Measurements from ENCODE around the gene AGPAT3. TPM values are rescaled to one million over a fixed set of nuclear protein-coding genes. Genes with fewer than 3 reads are reported as not detected.
A peak's percentile ranks its signal among the peaks of the same experiment; 100 is the strongest.

AGPAT3 gene
- total and polyA plus RNA-seq, 2 experiments from 2014 or later, result 41.0 to 51.2 TPM

DNA sequence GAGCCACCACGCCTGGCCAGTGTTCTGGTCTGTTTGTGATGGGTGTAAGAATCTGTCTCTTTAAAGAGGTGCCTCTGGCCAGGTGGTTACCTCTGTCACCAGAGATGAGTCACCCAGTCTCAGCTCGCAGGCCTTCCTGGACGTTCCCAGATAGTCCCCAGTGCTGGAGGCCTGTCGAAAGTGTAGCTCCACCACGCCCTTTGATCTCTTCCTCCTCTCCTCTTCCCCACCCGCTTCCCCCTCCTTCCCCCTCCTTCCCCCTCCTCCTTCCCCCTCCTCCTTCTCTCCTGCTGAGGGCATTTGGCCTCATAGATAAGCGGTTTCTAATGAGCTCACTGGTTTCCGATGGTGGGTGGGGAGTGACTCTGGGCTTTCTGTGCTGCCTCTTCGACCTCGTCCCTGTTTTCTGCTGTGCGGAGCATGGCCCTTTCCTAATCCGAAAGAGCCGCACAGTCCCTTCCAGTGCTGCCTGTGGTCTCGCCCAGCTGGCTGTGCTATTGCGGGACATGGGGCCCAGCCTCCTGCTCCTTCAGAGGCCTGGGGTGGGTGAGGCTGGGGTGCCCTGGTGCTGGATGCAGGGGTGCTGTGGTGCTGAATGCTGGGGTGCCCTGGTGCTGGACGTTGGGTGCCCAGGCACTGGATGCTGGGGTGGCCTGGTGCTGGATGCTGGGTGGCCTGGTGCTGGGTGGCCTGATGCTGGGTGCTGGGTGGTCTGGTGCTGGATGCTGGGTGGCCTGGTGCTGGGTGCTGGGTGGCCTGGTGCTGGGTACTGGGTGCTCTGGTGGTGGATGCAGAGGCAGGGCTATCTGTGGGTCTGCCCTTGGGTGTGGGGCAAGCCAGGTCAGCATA is 19.2 kb downstream of the AGPAT3 start:
- Histone ChIP-seq H3K9me3 (ENCODE audit: low read depth) (no peaks in the 10 kb centered on the region), H3K4me1 (ENCODE audit: insufficient read depth) (peaks cover 22% of the 10 kb centered on the region), H3K4me2 (peak overlapping the region; percentile 72), H3K4me3 (no peak overlapping the region), H2AFZ (no peak overlapping the region), H3K36me3 (replicated peaks; ENCODE audit: insufficient read depth, low read depth) (no peaks in the 10 kb centered on the region), H3K27ac (peak overlapping the region; percentile 97), H3K27me3 (no peaks in the 10 kb centered on the region), H4K20me1 (ENCODE audit: insufficient read depth, poor library complexity, severe bottlenecking) (peaks cover 57% of the 10 kb centered on the region), H3K9me2 (replicated peaks; ENCODE audit: insufficient read depth) (no peaks in the 10 kb centered on the region), H3K79me2 (peaks cover 93% of the 10 kb centered on the region)
- no peak for TF ChIP-seq EZH2phosphoT487 (IDR thresholded peaks at IDR 0.05; ENCODE audit: low read depth, severe bottlenecking, unreplicated experiment)
- TF ChIP-seq CTCF (IDR thresholded peaks at IDR 0.05; ENCODE audit: poor library complexity), result no peak
- TF ChIP-seq EZH2 (IDR thresholded peaks at IDR 0.05; ENCODE audit: borderline replicate concordance), result no peak
- DNase-seq (ENCODE audit: low spot score), result peak; percentile 91
- WGBS (ENCODE audit: low lambda C conversion rate, missing lambda C conversion rate), result 25% methylated on average over 12 of the region's 16 CpGs

GRCh38 chr21:43884861-43885417 is 19.9 kb downstream of the AGPAT3 start:
- Histone ChIP-seq H3K27me3 (no peaks in the 10 kb centered on the region), H3K9me3 (ENCODE audit: low read depth) (no peaks in the 10 kb centered on the region), H2AFZ (no peak overlapping the region), H3K27ac (peak overlapping the region; percentile 97), H3K9me2 (replicated peaks; ENCODE audit: insufficient read depth) (no peaks in the 10 kb centered on the region), H3K79me2 (peaks cover 93% of the 10 kb centered on the region), H3K4me2 (peak overlapping the region; percentile 72), H3K36me3 (replicated peaks; ENCODE audit: insufficient read depth, low read depth) (no peaks in the 10 kb centered on the region), H3K4me1 (ENCODE audit: insufficient read depth) (peaks cover 22% of the 10 kb centered on the region), H3K4me3 (no peak overlapping the region), H4K20me1 (ENCODE audit: insufficient read depth, poor library complexity, severe bottlenecking) (peaks cover 50% of the 10 kb centered on the region)
- DNase-seq (ENCODE audit: low spot score), result no peak
- TF ChIP-seq EZH2phosphoT487 (IDR thresholded peaks at IDR 0.05; ENCODE audit: low read depth, severe bottlenecking, unreplicated experiment) (no peak), EZH2 (IDR thresholded peaks at IDR 0.05; ENCODE audit: borderline replicate concordance) (no peak), CTCF (IDR thresholded peaks at IDR 0.05; ENCODE audit: poor library complexity) (no peak)
- WGBS (ENCODE audit: low lambda C conversion rate, missing lambda C conversion rate), result 79% methylated on average over 16 of the region's 16 CpGs

GRCh38 chr21:43885721-43886120 is 20.7 kb downstream of the AGPAT3 start:
- WGBS (ENCODE audit: low lambda C conversion rate, missing lambda C conversion rate), result 95% methylated on average over 14 of the region's 14 CpGs
- no peaks in the 10 kb centered on the region for H3K27me3 ChIP-seq
- TF ChIP-seq EZH2 (IDR thresholded peaks at IDR 0.05; ENCODE audit: borderline replicate concordance) (no peak), EZH2phosphoT487 (IDR thresholded peaks at IDR 0.05; ENCODE audit: low read depth, severe bottlenecking, unreplicated experiment) (no peak), CTCF (IDR thresholded peaks at IDR 0.05; ENCODE audit: poor library complexity) (no peak)
- DNase-seq (ENCODE audit: low spot score), result no peak
- H3K4me3 ChIP-seq, result no peak overlapping the region
- no peak overlapping the region for H3K27ac ChIP-seq
- no peak overlapping the region for H3K4me2 ChIP-seq
- H2AFZ ChIP-seq, result no peak overlapping the region
- no peaks in the 10 kb centered on the region for H3K9me3 ChIP-seq (ENCODE audit: low read depth)
- no peaks in the 10 kb centered on the region for H3K36me3 ChIP-seq (replicated peaks; ENCODE audit: insufficient read depth, low read depth)
- H4K20me1 ChIP-seq (ENCODE audit: insufficient read depth, poor library complexity, severe bottlenecking), result peaks cover 43% of the 10 kb centered on the region
- H3K9me2 ChIP-seq (replicated peaks; ENCODE audit: insufficient read depth), result no peaks in the 10 kb centered on the region
- H3K4me1 ChIP-seq (ENCODE audit: insufficient read depth), result peaks cover 19% of the 10 kb centered on the region
- H3K79me2 ChIP-seq, result peaks cover 94% of the 10 kb centered on the region

Measured in hepatocyte (in vitro differentiated cells).